HG03457 (cell line): ENCODE results near the gene SEPTIN1.
"Not testable (repeated sequence)": the region's sequence is repeated elsewhere in the genome, so short reads cannot be mapped to it uniquely, and the experiment has no call there.

ENCODE experiments used
- ATAC-seq: cut with Tn5 transposase; IDR thresholded peaks from one replicate; pipeline ENCODE4 v1.9.1; 2021; ENCODE audit warnings: moderate number of reproducible peaks; ENCODE audit not compliant: unreplicated experiment

Gene SEPTIN1

DNA sequence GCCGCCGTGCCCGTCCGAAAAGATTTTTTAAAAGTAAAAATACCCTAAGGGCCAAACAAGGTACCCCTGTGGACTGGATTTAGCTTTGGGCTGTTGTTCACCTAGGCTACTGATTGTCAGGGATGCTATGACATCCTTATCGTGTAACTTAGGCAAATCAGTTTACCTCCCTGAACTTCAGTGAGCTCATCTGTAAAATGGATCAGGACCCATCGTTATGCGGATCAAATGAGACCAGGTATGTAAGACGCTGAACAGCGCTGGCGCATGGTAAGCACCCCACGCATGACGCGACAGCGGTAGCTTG lies 24.4 kb upstream of the SEPTIN1 start:
- ATAC-seq, result no peak

DNA sequence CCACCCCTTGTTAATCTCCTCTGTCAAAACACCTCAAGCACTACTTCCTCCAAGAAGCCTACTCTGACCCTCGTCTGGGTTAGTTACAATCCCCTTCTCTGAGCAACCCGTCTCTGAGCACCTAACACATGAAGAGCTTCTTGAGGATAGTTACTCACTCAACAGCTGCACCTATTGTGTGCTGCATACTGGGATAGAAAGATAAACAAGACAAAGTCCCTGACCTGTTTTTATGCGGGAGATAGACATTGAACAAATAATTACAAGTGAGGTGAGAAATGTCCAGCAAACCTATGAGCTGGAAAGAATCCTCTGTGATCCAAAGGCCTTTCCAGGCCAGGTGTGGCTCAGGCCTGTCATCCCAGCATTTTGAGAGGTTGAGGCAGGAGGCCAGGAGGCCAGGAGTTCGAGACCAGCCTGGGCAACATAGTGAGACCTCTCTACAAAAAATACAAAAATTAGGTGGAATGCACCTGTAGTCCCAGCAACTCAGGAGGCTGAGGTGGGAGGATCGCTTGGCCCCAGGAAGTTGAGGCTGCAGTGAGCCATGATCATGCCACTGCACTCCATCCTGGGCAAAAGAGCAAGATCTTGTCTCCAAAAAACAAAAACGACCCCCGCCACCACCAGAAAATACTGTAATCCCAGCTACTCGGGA lies 19.5 kb upstream of the SEPTIN1 start:
- no peak for ATAC-seq

DNA sequence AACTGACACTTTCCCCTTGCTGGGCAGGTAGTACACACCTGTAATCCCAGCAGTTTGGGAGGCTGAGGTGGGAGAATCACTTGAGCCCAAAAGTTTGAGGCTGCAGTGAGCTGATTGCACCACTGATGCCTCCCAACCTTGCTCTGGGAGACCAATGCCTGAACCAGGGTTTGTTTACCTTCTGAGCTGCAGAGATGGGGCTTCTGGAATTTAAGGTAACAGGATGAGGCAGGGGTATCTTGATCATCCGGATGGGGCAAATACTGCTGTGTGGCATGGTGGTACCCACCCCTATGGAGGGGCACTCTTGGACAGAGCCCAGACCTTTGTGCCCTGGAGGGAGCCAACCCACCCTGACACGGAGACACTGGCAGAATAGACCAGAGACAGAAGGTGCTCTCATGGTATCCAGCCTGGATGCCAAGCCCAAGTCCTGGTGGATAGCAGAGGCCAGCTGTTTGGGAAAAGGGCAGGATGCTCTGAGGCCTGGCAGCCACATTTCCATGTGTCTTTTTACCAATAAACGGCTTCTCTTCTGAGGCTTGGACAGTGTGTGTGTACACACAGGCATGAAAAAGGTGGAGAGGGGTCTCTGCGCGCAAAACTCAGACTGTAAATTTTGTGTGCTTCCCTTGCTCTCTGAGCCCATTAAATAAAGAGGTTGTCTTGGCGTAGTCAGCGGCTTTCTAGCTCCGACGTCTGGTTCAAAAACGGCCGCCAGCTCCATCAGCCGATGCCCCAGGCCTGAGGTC lies 17.2 kb upstream of the SEPTIN1 start:
- no peak for ATAC-seq

DNA sequence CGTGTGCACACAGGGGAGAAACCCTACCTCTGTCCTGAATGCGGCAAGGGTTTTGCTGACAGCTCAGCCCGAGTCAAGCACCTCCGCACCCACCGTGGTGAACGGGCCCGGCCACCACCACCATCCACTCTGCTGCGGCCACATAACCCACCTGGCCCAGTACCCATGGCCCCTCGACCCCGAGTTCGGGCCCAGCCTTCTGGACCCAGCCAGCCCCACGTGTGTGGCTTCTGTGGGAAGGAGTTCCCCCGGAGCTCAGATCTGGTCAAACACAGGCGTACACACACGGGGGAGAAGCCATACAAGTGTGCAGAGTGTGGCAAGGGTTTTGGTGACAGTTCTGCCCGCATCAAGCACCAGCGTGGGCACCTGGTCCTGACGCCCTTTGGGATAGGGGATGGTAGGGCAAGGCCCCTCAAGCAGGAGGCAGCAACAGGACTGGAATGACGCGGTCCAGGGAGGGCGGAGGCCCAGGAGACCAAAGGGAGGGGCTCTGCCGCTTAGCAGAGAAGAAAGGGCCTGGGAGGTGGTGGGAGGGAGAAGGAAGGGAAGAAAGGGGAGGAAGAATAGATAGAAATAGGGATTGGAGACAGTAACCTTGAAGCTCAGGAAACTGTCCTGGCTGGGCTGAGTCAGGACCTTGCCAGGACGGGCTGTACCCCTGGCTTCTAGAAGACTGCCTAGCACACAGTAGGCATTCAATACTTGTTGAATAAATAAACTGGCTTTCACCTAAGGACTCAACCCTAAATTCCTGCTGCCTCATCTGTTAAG lies 16.5 kb upstream of the SEPTIN1 start:
- no peak for ATAC-seq

DNA sequence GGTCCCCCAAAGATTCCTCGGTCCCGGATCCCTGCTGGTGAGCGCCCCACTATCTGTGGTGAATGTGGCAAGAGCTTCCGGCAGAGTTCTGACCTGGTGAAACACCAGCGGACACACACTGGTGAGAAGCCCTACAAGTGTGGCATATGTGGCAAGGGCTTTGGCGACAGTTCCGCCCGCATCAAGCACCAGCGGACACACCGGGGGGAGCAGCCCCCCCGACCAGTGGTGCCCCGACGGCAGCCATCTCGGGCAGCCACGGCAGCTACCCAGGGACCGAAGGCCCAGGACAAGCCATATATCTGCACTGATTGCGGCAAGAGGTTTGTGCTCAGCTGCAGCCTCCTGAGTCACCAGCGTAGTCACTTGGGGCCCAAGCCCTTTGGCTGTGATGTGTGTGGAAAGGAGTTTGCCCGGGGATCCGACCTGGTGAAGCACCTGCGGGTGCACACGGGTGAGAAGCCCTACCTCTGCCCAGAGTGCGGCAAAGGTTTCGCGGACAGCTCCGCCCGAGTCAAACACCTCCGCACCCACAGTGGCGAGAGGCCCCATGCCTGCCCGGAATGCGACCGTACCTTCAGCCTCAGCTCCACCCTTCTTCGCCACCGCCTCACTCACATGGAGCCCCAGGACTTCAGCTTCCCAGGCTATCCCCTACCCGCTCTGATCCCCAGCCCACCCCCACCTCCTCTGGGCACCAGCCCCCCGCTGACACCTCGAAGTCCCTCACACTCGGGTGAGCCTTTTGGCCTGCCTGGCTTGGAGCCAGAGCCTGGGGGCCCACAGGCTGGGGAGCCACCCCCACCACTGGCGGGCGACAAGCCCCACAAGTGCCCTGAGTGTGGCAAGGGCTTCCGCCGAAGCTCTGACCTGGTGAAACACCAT lies 15.7 kb upstream of the SEPTIN1 start:
- no peak for ATAC-seq

DNA sequence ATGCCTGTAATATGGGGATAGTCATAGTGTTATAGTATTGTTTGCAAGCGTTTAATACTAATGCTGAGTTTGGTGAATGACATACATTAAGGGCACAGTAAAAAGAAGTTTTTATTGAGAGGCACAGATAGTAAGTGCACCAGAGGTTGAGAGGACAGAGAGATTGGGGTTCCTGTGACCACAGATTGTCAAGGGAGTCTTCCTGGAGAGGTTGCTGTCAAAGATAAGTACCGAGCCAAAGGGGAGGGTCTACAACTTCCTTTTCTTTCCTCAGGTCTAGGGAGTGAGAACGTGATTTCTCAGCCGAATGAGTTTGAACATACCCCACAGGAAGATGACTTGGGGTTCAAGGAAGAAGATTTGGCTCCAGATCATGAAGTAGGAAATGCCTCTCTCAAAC lies 14.7 kb upstream of the SEPTIN1 start:
- ATAC-seq, result no peak

DNA sequence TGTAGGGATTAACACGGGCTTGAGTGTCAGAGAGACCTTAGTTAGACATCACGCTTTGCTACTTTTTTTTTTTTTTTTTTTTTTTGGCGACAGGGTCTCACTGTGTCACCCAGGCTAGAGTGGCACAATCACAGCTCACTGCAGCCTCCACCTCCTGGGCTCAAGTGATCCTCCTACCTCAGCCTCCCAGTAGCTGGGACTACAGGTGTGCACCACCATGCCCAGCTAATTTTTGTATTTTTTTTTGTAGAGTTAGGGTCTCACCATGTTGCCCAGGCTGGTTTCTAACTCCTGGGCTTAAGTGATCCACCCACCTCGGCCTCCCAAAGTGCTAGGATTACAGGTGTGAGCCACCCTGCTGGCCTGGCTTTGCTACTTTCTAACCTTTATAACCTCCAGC lies 14.3 kb upstream of the SEPTIN1 start:
- ATAC-seq, result not testable (repeated sequence)

DNA sequence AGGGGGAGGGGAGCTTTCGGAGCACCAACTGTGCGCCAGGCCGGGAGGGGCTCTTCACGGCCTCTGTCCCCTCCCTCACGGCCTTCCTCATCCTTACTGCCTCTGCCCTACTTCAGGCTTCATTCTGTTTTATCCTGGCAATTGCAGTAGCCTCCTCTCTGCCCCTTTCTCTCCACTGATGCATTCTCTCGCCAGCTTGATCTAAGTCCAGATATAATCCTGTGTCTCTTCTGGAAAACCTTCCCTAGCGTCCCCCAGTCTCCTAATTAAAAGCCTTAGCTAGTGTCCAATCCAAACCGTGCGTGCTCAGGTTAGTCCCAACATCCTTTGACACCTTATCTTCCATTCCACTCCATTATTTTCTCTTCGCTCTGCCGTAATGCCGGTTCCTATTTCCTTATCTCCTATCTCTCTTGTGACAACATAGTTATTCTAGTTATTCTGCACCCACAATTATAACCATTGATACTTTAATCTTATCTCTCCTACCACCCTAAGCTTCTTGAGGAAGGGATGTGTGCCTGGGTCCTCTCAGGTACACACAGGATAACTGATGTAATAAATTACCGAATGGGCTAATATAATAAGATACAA lies 13.7 kb upstream of the SEPTIN1 start:
- no peak for ATAC-seq

DNA sequence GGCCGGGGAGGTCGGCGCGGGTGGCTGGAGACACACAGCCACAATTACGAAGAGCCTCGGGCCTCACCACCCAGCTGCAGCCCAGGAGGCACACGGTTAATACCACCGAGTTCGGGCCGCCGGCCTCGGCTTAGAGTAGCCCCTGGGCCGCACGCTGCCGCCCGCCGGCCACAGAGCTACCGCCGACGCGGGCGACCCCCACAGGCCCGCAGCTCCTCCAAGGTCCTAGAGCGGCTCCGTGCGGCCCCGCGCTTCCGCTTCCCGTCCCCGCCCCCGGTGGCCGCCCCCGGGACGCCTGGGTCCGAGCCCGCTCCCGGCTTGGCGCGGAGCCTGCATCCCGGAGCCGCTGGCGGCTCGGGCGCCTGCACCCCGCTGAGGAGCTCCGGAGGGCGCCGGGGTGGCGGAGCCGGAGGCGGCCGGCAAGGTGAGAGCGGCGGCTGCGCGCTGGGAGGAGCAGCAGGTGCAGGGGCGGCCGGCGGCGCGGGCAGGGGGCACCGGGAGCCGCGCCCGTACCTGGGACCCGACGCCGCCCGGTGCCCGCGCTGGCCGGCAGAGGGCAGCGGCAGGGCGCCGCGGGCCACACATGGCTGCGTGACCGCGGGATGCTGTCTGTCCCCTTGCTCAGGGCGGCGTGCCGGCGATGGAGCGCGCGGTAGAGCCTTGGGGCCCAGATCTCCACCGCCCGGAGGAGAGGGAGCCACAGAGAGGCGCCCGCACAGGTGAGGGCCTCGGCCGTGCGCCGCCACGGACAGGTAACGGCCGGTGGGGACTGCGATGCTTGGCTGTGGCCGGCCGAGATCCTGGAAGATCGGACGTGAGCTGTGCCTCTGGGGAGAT lies 13.0 kb upstream of the SEPTIN1 start, which contains the start of gene ZNF48:
TSS of gene ZNF48 (plus strand) at position 266 of the 837 bp plus-strand sequence. CDS start at position 641, 375 bp downstream.
- no peak for ATAC-seq

DNA sequence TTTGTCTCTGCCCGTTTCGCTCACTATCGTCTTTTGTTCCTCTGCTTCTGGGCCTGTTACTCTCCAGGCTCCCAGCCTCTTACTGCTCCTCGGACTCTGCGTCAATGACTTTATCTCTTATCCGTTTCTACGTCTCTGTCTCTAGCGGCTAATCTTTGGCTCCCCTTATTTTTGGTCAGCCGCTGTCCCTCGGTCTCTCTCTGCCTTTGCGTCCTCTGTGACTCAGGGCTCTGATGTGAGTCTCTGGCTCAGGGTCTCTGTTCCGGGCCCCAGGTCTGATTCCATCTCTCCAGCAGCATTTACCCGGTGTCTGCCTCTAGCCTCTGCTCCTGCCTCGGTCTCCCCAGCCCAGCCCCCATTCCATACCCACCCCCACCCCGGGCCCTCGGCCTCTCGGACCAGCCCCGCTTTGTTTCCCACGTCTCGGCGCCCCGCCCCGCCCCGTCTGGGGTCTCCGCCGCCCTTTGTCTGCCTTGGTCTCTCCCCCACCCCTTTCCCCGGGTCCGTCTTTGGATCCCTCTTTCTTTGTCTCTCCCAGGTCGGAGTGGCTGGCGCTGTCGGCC lies 12.3 kb upstream of the SEPTIN1 start:
- no peak for ATAC-seq

DNA sequence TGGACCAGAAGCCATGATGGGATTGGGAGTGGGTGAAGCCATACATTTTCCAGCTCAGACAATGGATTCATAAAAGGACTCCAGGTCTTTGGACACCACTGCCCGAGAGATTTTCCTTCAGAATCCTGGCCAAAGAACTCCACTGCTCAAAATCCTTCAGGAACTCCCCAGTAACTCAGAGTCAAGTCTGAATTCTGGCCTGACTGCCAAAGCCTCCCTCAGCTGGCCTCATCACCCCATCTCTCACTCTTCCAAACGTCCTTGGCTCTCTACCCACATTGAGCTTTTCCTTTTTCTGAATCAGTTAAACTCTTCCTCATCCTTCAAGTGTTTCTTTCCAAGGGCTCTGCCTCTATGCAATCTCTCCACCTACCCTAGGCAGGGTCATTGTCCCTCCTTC lies 1.2 kb upstream of the SEPTIN1 start:
- no peak for ATAC-seq

DNA sequence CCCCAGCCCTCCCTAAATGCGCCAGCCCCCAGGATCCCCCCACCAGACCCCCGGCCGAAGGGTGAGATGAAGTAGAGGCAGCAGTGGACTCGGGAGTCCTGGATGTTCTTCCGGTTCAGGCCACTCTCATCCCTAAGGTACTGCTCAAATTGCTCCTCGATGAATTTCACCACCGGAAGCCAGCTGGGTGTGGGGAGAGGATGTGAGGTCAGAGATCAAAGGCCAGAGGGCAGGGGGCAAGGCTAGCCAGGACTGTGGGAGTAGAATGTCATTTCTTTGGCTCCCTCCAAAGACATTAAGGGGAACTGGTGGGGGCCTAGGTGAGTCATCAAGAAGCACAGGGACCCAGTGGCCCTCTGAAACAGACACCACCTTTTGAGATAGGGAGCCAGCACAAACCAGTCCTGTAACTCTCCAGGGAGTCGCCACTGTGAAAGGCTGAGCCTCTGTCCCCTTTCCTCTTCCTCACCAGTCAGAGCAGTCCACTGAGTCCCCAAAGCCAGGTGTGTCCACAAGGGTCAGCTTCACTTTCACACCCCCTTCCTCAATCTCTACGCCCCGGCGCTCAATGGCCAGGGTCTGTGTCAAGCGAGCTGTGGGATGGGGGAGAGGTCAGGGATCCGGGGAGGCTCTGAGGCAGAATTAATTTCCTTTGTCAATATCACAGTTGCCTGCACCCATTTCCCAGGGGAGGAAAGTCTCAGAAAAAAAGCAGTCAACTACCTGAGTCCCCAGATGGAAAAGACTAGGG lies 895 bp downstream of the SEPTIN1 start:
- no peak for ATAC-seq

DNA sequence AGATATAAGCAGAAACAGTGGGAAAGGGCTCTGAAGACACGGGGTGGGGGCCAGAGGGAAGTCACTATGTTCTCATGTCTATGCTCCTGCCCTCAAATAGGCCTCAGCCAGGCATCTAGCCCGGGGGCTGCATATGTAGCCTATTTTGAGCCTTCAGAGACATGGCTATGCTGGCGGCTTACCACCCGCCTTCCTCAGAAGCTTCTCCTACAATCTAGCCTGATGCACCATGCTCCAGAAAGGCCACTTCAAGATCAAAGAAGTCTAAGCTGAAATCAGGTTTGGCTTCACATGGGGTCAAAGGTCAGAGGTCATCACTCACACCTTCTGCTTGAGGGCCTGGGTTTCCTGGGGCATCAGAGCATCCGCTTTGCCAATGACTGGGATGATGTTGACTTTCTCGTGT lies 1.6 kb downstream of the SEPTIN1 start:
- no peak for ATAC-seq

DNA sequence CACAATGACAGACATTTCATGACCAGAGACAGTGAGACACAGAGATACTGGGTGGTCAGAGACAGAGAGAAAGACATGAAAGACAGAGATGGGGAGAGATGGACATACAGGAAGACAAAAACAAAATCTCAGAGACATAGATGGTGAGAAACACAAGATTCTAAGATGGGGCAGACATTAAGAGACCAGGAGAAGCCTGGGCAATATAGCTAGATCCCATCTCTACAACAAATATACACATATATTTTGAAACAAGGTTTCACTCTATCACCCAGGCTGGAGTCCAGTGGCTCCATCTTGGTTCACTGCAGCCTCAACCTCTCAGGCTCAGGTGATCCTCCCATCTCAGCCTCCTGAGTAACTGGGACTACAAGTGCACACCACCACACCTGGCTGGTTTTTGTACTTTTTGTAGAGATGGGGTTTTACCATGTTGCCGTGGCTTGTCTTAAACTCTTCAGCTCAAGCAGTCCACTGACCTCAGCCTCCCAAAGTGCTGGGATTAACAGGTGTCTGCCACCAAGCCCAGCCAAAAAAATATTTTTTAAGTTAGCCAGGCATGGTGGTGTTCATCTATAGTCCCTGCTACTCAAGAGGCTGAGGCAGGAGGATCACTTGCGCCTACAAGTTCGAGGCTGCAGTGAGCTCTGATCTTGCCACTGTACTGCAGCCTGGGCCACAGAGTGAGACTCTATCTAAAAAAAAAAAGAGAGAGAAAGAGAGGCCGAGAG lies 2.1 kb downstream of the SEPTIN1 start:
- no peak for ATAC-seq

DNA sequence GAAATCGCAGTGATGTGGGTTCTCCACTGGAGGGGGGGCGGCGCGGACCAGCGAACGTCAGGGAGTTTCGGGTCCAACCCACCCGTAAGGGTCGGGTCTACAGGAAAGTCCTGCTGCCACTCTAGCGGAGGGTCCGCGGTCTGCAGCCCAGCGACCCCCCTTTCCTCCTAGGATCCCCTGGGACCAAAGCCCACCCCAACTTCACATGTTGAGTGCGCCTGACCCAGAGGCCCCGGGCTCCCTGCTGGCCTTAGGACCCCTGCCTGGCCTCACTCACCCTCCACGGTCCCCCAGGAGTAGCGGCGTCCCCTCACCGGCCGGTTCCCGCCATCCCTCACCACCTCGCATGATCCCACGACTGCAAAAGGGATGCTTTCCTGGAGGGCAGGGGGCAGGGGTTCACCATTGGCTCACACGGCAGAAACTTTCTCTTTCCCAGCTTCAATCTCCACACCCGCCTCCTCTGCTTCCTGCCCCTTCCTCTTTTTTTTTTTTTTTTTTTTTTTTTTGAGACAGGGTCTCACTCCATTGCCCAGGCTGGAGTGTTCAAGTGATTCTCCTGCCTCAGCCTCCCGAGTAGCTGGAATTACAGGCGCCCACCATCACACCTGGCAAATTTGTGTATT lies 3.1 kb downstream of the SEPTIN1 start:
- no peak for ATAC-seq

DNA sequence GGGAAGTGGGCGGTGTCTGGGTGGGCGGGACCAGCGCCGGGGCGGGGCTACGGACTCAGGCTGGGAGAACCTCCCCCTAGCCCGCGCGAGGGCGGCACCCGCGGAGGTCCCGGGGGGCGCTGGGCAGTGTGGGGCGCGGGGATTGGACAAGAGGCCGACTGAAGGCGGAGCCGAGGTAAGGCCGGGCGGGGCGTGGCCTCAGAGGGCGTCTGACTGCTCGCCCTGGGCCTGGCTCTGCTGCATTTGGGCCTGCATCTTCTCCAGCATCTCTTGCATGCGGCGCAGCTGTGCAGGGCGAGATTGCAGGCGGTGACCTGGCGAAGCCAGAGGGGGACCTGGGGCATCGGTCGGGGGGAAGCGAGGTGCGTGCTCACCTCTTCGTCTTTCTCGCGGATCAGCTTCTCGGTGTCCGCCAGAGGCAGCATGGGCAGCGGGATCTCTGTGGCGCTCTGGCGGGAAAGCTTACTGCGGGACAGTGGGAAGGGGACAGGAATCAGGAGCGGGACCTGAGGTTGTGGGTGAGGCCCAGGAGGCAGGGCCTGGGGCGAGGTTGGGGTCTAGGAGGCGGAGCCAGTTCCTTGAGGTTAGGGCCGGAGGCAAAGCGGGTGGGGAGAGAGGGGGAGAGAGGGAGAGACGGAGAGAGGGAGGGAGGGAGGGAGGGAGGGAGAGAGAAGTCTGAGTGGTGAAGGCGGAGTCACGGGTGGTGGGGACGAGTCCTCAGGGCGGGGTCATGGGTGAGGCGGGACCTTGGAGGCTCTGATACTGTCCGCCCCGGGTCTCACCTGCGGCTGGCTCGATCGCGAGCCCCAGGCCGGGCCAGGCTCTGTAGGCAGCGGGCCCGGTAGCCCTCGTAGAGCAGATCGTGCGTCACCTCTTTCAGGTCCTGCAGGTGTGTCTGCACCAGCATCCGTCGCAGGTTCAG lies 3.9 kb downstream of the SEPTIN1 start:
- peak; percentile 73 for ATAC-seq
